H1 (cell line): ENCODE measurements around the gene TPBG. TPM values are rescaled to one million over a fixed set of nuclear protein-coding genes. Genes with fewer than 3 reads are reported as not detected.

ENCODE experiments used
- HDAC2 ChIP-seq, 2 experiments: fragments of 300-600 bp in 1 of 2; sonication (generic) in 1 of 2; IDR thresholded peaks; 2 replicates each; pipeline ENCODE4 v1.6.1; 2011 to 2012; ENCODE audit warnings: low read depth in 2 of 2, low read length in 2 of 2, mild to moderate bottlenecking in 2 of 2, moderate library complexity in 2 of 2, borderline replicate concordance in 1 of 2, inconsistent platforms in 1 of 2
- KDM5A ChIP-seq: fragments of 200-600 bp; IDR thresholded peaks from 2 replicates; pipeline ENCODE4 v1.7.1; 2012; ENCODE audit warnings: mild to moderate bottlenecking, low read length, inconsistent platforms, mixed read lengths
- RFX5 ChIP-seq: IDR thresholded peaks from 2 replicates; pipeline ENCODE4 v1.6.1; 2011; ENCODE audit warnings: low read depth, low read length, improper control_type of control experiment, borderline replicate concordance
- polyA plus RNA-seq, 7 experiments: library from polyadenylated mRNA; depleted of rRNA in 3 of 7; stranded (reverse) in 5 of 7; unstranded in 2 of 7; fragments of >200 nt in 5 of 7; fragments of 200-250 nt in 2 of 7; gene quantifications; 1 replicate in 5 of 7; 2 replicates in 1 of 7; 4 replicates in 1 of 7; pipeline versions ENCODE4 v1.2.1 to v1.2.3, GENCODE V29; 2011 to 2013; ENCODE audit warnings: missing spikeins in 2 of 7, mixed read lengths in 2 of 7
- total RNA-seq: library from RNA; stranded (reverse); fragmentation: NEBNext Ultra II Directional; extraction: Animal tissue kit (Norgen Biotek cat#: 25700); gene quantifications from 2 replicates; pipeline ENCODE4 v1.2.1, GENCODE V29; 2021

Gene TPBG
- total and polyA plus RNA-seq, 2 of the 8 experiments (the other 6 are each of a cell fraction or from before 2014, with no cell fraction given), result 28.4 to 33.6 TPM

GRCh38 chr6:82410151-82410648 lies 46.6 kb downstream of the TPBG start (continued):
- TF ChIP-seq HDAC2 (IDR thresholded peaks at IDR 0.05; ENCODE audit: borderline replicate concordance in 1 of 2, low read depth in 2 of 2, low read length in 2 of 2) (no peak), KDM5A (no peak), RFX5 (no peak)
